CD8-positive, alpha-beta memory T cell (primary cell): ENCODE measurements around the gene KDM7A. TPM values are rescaled to one million over a fixed set of nuclear protein-coding genes. Genes with fewer than 3 reads are reported as not detected.

ENCODE experiments used
- CTCF ChIA-PET: fragments of 350-600 bp; sonication (Branson Sonifier 250); formaldehyde crosslinking; loops from one replicate; lab custom pipeline; 2021; ENCODE audit warnings: antibody characterized with exemption; lab: Charles Lee
- POLR2A ChIA-PET: fragments of 350-600 bp; sonication (Branson Sonifier 250); formaldehyde crosslinking; loops from one replicate; lab custom pipeline; 2021; ENCODE audit warnings: antibody characterized with exemption; lab: Charles Lee
- DNase-seq, 5 donors: peaks; one replicate each; pipeline versions ENCODE4 v3.0.0 to v3.0.0-alpha.2; 2020 to 2022; ENCODE audit warnings: mixed read lengths in 1 of 5
- H3K27ac ChIP-seq: one replicate; pipeline ENCODE4 v1.7.0; 2013; ENCODE audit warnings: low read depth, mild to moderate bottlenecking, low read length, moderate library complexity
- H3K27me3 ChIP-seq: 2 replicates; pipeline ENCODE4 v1.7.0; 2013; ENCODE audit warnings: low read length, mild to moderate bottlenecking; ENCODE audit not compliant: insufficient read depth, poor library complexity, severe bottlenecking
- H3K36me3 ChIP-seq: 2 replicates; pipeline ENCODE4 v1.7.0; 2013; ENCODE audit warnings: mild to moderate bottlenecking, low read length, moderate library complexity; ENCODE audit not compliant: insufficient read depth
- H3K4me1 ChIP-seq: 2 replicates; pipeline ENCODE4 v1.7.0; 2013; ENCODE audit warnings: mild to moderate bottlenecking, low read length, moderate library complexity; ENCODE audit not compliant: insufficient read depth
- H3K4me3 ChIP-seq: 2 replicates; pipeline ENCODE4 v1.7.0; 2013; ENCODE audit warnings: mild to moderate bottlenecking, low read length
- H3K9me3 ChIP-seq: 2 replicates; pipeline ENCODE4 v1.7.0; 2013; ENCODE audit warnings: mild to moderate bottlenecking, low read length
- H3K27ac Mint-ChIP-seq, 8 donors: one replicate each; pipeline ENCODE4 v1.8.0; 2020 to 2021; ENCODE audit warnings: mixed read lengths in 8 of 8, mild to moderate bottlenecking in 6 of 8, inconsistent platforms in 3 of 8, moderate library complexity in 3 of 8
- H3K27me3 Mint-ChIP-seq, 2 donors: one replicate each; pipeline ENCODE4 v1.8.0; 2020 to 2021; ENCODE audit warnings: mixed read lengths in 2 of 2, mild to moderate bottlenecking in 1 of 2, moderate library complexity in 1 of 2
- H3K36me3 Mint-ChIP-seq, 3 donors: one replicate each; pipeline ENCODE4 v1.8.0; 2020 to 2021; ENCODE audit warnings: mixed read lengths in 3 of 3, inconsistent platforms in 1 of 3, mild to moderate bottlenecking in 1 of 3
- H3K4me1 Mint-ChIP-seq, 3 donors: one replicate each; pipeline ENCODE4 v1.8.0; 2020 to 2021; ENCODE audit warnings: mixed read lengths in 3 of 3, inconsistent platforms in 1 of 3, mild to moderate bottlenecking in 1 of 3
- H3K4me3 Mint-ChIP-seq, 7 donors: one replicate each; pipeline ENCODE4 v1.8.0; 2020 to 2021; ENCODE audit warnings: mixed read lengths in 7 of 7, mild to moderate bottlenecking in 6 of 7, moderate library complexity in 4 of 7, inconsistent platforms in 2 of 7
- H3K9me3 Mint-ChIP-seq, 5 donors: one replicate each; pipeline ENCODE4 v1.8.0; 2020 to 2022; ENCODE audit warnings: mixed read lengths in 5 of 5, mild to moderate bottlenecking in 3 of 5, moderate library complexity in 2 of 5, inconsistent platforms in 1 of 5
- polyA plus RNA-seq: library from polyadenylated mRNA; unstranded; fragments of 300-500 nt; fragmentation: Illumina TruSeq; gene quantifications from one replicate; pipeline ENCODE4 v1.2.3, GENCODE V29; 2021
- total RNA-seq, 2 experiments: library from RNA; stranded (reverse); gene quantifications; one replicate each; pipeline ENCODE4 v1.2.3, GENCODE V29; 2021

Gene KDM7A, protein sequence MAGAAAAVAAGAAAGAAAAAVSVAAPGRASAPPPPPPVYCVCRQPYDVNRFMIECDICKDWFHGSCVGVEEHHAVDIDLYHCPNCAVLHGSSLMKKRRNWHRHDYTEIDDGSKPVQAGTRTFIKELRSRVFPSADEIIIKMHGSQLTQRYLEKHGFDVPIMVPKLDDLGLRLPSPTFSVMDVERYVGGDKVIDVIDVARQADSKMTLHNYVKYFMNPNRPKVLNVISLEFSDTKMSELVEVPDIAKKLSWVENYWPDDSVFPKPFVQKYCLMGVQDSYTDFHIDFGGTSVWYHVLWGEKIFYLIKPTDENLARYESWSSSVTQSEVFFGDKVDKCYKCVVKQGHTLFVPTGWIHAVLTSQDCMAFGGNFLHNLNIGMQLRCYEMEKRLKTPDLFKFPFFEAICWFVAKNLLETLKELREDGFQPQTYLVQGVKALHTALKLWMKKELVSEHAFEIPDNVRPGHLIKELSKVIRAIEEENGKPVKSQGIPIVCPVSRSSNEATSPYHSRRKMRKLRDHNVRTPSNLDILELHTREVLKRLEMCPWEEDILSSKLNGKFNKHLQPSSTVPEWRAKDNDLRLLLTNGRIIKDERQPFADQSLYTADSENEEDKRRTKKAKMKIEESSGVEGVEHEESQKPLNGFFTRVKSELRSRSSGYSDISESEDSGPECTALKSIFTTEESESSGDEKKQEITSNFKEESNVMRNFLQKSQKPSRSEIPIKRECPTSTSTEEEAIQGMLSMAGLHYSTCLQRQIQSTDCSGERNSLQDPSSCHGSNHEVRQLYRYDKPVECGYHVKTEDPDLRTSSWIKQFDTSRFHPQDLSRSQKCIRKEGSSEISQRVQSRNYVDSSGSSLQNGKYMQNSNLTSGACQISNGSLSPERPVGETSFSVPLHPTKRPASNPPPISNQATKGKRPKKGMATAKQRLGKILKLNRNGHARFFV
- total RNA-seq, result 1 to 10 TPM; 8.2 to 8.5 TPM
- polyA plus RNA-seq, result 3.5 TPM

- H3K9me3 ChIP-seq, result no peaks in the 10 kb centered on the region
- peaks cover 6 to 7% of the 10 kb centered on the region in 2 donors for H3K27me3 Mint-ChIP-seq
- H3K27ac Mint-ChIP-seq, result peak within 1 kb of the TSS; percentile 85 to 96 (median 92)
- H3K36me3 ChIP-seq, result no peaks in the 10 kb centered on the region
- ChIA-PET POLR2A (interaction anchor here (0.7 to 3.9 kb wide), 15 partner anchors 14 to 946 kb away, joined by 3 to 103 read pairs (median 5); partner anchors contain the start of genes LUC7L2, PARP12 and UBN2), CTCF (interaction anchor here (1.1 to 4.0 kb wide), 13 partner anchors 12 to 153 kb away, joined by 3 to 30 read pairs (median 5); no protein-coding TSS in a partner anchor)
- peaks cover 0 to 12% (median 0%) of the 10 kb centered on the region in 3 donors for H3K36me3 Mint-ChIP-seq
- H3K4me1 Mint-ChIP-seq, result peaks cover 31 to 43% (median 32%) of the 10 kb centered on the region in 3 donors
- H3K4me3 ChIP-seq, result peak within 1 kb of the TSS; percentile 90
- H3K4me1 ChIP-seq, result peaks cover 27% of the 10 kb centered on the region
- H3K4me3 Mint-ChIP-seq, result peak within 1 kb of the TSS; percentile 89 to 94 (median 92)
- peak within 1 kb of the TSS; percentile 86 for H3K27ac ChIP-seq
- DNase-seq, result peak; percentile 84 to 93 (median 91)
- H3K9me3 Mint-ChIP-seq, result no peaks in the 10 kb centered on the region
- H3K27me3 ChIP-seq, result no peaks in the 10 kb centered on the region
Observed at GRCh38 chr7:140176811-140177702, at the start of gene KDM7A. TSS of gene KDM7A (minus strand) at chr7:140176983. CDS start at chr7:140176937, 46 bp downstream.

DNA sequence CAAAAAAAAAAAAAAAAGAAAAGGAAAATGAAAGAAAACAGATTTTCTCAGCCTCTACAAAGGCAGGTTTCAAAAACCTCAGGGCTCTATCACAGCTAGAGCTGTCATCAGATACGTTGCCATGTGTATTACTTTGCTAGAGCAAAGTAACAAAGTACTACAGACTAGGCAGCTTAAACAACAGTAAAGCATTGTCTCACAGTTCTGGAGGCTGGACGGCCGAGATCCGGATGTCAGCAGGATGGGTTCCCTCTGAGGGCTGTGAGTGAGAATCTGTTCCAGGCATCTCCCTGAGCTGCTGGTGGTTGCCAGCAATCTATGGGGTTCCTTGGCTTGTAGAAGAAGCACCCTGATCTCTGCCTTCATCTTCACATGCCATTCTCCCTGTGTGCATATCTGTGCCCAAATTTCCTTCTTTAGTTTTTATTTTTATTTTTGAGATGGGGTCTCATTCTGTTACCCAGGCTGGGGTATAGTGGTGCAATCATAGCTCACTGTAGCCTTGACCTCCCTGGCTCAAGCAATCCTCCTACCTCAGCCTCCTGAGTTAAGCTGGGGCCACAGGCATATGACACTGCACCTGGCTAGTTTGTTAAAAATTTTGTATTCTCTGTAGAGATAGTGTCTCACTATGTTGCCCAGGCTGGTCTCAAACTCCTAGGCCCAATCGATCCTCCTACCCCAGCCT lies 48.9 kb upstream of the KDM7A start:
- peaks cover 43 to 58% (median 57%) of the 10 kb centered on the region in 3 donors for H3K4me1 Mint-ChIP-seq
- Histone ChIP-seq H3K9me3 (no peaks in the 10 kb centered on the region), H3K27me3 (no peaks in the 10 kb centered on the region), H3K4me1 (peaks cover 56% of the 10 kb centered on the region), H3K27ac (no peak overlapping the region), H3K36me3 (no peaks in the 10 kb centered on the region), H3K4me3 (no peak overlapping the region)
- ChIA-PET CTCF (interaction anchor here (1.2 to 1.6 kb wide), 3 partner anchors 10 to 54 kb away, joined by 3 to 5 read pairs (median 4); no protein-coding TSS in a partner anchor), POLR2A (interaction anchor here (0.9 to 1.0 kb wide), 2 partner anchors 48 to 49 kb away, joined by 3 read pairs; partner anchors contain the start of gene KDM7A)
- H3K9me3 Mint-ChIP-seq, result no peaks in the 10 kb centered on the region
- H3K36me3 Mint-ChIP-seq, result peaks cover 0 to 1% (median 0%) of the 10 kb centered on the region in 3 donors
- peak in 1 of 5 donors; percentile 30 for DNase-seq
- H3K27me3 Mint-ChIP-seq, result no peaks in the 10 kb centered on the region
- peak overlapping the region; percentile 54 to 91 (median 72) for H3K27ac Mint-ChIP-seq
- peak overlapping the region in 2 of 7 donors; percentile 20 to 29 for H3K4me3 Mint-ChIP-seq

DNA sequence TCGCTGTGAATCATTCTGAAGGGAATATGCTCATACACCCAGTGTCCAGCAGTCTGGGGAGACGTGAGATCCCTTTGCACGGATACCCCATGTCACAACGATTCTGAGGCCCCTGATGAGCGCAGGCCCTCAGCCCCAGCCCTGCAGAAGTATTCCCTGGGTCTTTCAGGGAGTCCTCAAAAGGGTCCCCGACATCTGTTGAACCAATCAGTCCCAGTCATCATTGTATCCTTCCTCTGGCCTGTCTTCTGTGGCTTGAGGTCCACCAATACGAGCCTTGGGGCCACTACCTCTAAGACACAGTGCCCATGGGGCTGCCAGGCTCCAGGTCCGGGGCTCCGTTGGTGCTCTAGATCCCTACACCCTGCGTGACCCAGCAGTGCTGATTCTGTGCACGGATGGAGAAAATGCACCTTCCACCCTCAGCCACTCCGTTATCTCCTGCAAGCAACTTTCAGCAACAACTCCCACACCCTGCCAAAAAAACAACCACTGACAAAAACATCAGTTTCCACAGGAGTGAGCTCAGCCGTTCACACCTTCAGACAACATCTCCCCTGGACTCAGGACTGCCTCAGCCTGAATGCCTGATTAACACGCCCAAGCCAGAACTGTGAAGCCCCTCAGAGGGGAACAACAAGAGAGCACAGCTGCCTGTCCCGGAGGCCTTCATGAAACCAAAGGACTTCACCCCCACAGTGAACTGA lies 46.9 kb upstream of the KDM7A start:
- no peaks in the 10 kb centered on the region for H3K36me3 Mint-ChIP-seq
- ChIA-PET CTCF (interaction anchor here (1.3 kb wide), 1 partner anchor 21 kb away, joined by 3 read pairs; no protein-coding TSS in a partner anchor), POLR2A (interaction anchor here (0.6 to 1.3 kb wide), 2 partner anchors 34 to 48 kb away, joined by 3 to 5 read pairs; no protein-coding TSS in a partner anchor)
- Histone ChIP-seq H3K4me1 (peaks cover 42% of the 10 kb centered on the region), H3K4me3 (no peak overlapping the region), H3K36me3 (no peaks in the 10 kb centered on the region), H3K9me3 (no peaks in the 10 kb centered on the region), H3K27me3 (no peaks in the 10 kb centered on the region), H3K27ac (peak overlapping the region; percentile 27)
- H3K4me1 Mint-ChIP-seq, result peaks cover 33 to 44% (median 43%) of the 10 kb centered on the region in 3 donors
- no peaks in the 10 kb centered on the region for H3K9me3 Mint-ChIP-seq
- peak overlapping the region; percentile 67 to 96 (median 92) for H3K27ac Mint-ChIP-seq
- no peak for DNase-seq
- H3K27me3 Mint-ChIP-seq, result no peaks in the 10 kb centered on the region
- peak overlapping the region in 6 of 7 donors; percentile 42 to 81 (median 63) for H3K4me3 Mint-ChIP-seq

GRCh38 chr7:140222814-140223213 lies 46.0 kb upstream of the KDM7A start:
- ChIA-PET CTCF (no interaction called here), POLR2A (no interaction called here)
- H3K4me3 Mint-ChIP-seq, result no peak overlapping the region
- no peaks in the 10 kb centered on the region for H3K27me3 Mint-ChIP-seq
- H3K9me3 ChIP-seq, result no peaks in the 10 kb centered on the region
- H3K4me1 ChIP-seq, result peaks cover 42% of the 10 kb centered on the region
- H3K9me3 Mint-ChIP-seq, result peaks cover 0 to 5% (median 0%) of the 10 kb centered on the region in 5 donors
- H3K27me3 ChIP-seq, result no peaks in the 10 kb centered on the region
- no peaks in the 10 kb centered on the region for H3K36me3 ChIP-seq
- no peak overlapping the region for H3K4me3 ChIP-seq
- H3K27ac Mint-ChIP-seq, result peak overlapping the region in 3 of 8 donors; percentile 17 to 67 (median 52)
- no peak overlapping the region for H3K27ac ChIP-seq
- no peak for DNase-seq
- peaks cover 31 to 44% (median 38%) of the 10 kb centered on the region in 3 donors for H3K4me1 Mint-ChIP-seq
- peaks cover 0 to 4% (median 0%) of the 10 kb centered on the region in 3 donors for H3K36me3 Mint-ChIP-seq

DNA sequence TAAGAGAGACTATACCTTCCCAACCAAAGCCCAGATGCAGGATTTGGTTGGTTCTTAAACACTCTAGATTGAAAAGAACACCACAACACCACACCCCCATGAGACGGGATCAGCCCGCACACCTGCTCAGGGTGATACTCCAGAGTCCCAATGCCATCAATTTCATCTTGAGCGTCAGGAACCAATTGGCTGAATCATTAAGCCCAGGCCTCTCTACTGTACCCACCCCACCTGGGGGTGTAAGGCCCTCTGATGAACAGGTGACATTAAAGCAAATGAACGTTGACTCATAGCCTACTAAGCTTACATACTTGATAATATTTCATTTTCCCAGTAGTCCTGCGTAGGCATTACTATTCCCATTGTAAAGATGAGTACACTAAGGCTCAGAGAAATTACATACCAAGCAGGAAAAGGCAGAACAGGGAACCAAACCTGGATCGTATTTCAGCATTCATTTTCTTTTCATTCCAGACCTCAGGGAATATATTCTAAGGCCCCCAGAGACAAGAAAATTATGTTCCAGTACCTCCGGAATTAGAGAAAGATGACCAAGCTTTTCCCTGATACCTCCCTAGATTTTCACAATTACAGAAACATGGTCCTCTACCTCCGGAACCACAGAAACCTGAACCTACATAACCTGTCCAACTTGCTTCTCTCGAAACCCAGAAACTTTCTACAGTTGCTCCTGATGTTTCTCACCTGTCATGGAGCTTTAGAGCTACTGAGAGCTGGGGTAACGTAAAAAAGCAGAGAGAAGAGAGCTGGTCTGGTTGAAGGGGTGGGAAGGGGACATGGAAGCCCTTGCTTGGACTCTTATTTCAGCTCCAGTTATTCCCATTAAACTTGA lies 43.1 kb upstream of the KDM7A start:
- no peak for DNase-seq
- no peak overlapping the region for H3K4me3 ChIP-seq
- no peaks in the 10 kb centered on the region for H3K9me3 ChIP-seq
- peaks cover 0 to 9% (median 0%) of the 10 kb centered on the region in 5 donors for H3K9me3 Mint-ChIP-seq
- no peaks in the 10 kb centered on the region for H3K36me3 ChIP-seq
- CTCF ChIA-PET, result interaction anchor here (1.2 kb wide), 1 partner anchor 22 kb away, joined by 3 read pairs; no protein-coding TSS in a partner anchor
- peaks cover 27 to 34% (median 27%) of the 10 kb centered on the region in 3 donors for H3K4me1 Mint-ChIP-seq
- no peaks in the 10 kb centered on the region for H3K27me3 ChIP-seq
- H3K27ac ChIP-seq, result no peak overlapping the region
- peaks cover 0 to 7% (median 0%) of the 10 kb centered on the region in 3 donors for H3K36me3 Mint-ChIP-seq
- POLR2A ChIA-PET, result interaction anchor here (1.3 kb wide), 1 partner anchor 43 kb away, joined by 4 read pairs; no protein-coding TSS in a partner anchor
- H3K4me1 ChIP-seq, result peaks cover 23% of the 10 kb centered on the region
- no peaks in the 10 kb centered on the region for H3K27me3 Mint-ChIP-seq
- H3K4me3 Mint-ChIP-seq, result no peak overlapping the region
- H3K27ac Mint-ChIP-seq, result no peak overlapping the region
